GM19193 (cell line): ENCODE results near the gene PTP4A2.

ENCODE experiments used
- POLR2A ChIP-seq: IDR thresholded peaks from 4 replicates; pipeline ENCODE4 v1.6.1; 2011; ENCODE audit not compliant: insufficient read depth, insufficient read length; ENCODE audit errors: extremely low read depth

Gene PTP4A2

GRCh38 chr1:31885851-31886250 lies 52.3 kb downstream of the PTP4A2 start:
- no peak for TF ChIP-seq POLR2A

- TF ChIP-seq POLR2A: no peak
These were observed 54.7 kb downstream of the PTP4A2 start for GRCh38 chr1:31883357-31883942.

DNA sequence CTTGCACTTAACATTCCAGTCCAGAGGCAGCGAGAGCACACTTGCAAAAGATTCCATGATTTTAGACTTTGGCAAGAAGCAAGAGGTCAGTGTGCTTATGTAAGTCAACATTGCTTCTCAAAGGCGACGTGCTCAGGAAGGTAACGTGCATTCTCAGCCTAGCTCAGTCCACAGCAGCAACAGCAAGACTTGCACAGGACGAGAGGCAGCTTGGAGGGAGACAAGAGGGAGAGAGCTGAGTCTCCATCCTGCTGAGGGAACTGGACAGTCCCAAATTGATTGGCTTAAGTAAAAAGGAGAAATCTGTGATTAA lies 56.5 kb downstream of the PTP4A2 start:
- TF ChIP-seq POLR2A: no peak

DNA sequence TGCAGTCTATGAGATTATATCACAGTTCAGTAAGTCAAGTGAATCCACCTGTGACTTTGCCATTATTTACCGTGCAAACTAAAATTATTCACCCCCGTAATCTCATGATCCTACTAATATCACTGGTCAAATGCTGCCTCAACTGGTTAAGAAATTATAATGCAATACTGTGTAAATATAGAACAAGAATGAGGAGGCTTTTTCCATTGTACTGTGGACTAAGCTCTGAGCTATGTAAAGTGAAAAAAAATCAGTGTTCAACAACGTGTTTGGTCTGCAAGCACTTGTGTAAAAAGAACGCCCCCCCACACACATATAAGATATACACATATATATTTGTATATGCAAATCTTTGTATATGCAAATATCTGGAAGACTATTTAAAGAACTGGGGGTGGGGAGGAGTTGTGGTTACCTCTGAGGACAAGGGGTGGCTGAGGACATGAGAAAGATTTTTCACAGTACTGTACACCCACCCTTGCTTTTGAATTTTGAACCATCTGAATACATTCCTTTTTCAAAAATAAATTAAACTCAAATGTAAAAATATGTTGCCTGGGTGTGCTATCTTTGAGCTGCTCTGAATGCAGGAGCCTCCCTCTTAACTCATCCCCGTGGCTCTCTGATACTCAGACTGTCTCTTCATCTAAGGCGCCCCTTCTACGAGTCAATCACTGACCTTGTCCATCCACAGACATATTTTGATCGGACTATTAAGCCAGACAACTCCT lies 57.0 kb downstream of the PTP4A2 start:
- TF ChIP-seq POLR2A: no peak

DNA sequence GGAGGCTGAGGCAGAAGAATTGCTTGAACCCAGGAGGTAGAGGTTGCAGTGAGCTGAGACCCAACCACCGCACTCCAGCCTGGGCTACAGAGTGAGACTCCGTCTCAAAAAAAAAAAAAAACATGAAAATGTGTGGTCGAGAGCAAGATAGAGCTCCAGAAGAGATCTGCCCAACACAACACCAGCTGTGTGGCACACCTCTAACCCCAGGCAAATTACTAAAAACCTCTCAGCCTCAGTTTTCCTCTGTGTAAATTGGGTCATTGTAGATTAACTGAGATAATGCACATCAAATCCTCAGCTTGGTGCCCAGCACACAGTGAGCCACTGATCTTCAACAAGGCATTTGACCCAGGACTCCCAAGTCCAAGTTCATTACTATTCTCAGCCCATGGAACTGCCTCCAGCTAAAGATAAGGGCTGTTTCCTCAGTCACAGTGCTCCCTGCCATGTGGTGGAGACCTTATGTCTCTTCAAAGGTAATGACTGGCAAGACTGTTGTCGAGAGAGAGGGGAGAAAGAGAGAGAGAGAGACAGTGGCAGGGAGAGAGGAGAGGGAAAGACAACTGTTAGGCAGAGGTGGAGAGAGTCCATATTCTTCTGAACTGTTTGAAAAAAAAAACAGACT lies 58.1 kb downstream of the PTP4A2 start:
- no peak for TF ChIP-seq POLR2A

DNA sequence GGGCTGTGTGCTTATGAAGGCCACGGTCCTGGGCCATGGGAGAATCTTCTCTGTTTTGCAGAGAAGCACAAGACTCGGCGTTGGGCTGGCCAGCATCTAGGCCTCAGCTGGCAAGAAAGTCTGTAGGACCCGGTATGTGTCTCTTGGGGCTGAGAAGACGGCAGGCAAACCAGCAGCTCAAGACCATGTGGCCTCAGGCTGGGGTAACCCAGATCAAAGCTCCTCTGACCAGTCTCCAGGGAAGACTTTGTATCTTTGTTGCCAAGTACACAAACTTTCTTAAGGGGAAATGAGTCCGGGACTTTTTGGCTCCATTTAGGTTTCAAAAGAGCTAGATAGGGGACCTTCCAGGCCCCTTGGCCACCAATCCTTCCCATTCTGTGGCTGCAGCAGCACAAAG lies 60.1 kb downstream of the PTP4A2 start:
- TF ChIP-seq POLR2A: no peak

DNA sequence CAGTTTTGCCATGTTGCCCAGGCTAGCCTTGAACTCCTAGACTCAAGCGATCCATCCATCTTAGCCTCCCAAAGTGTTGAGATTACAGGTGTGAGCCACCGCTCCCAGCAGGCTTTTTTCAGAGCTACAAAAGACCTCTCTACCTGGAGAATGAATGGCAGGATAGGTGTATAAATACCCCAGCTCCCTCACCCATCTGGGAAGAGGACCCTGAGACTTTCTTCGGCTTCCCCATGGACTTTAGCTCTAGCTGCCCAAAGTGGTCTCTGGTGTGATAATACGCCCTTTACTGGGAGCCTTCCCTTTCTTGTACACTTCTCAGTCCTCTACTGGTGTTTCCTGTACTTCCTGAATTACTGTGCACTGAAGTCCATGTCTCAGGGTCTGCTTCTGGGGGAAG lies 60.6 kb downstream of the PTP4A2 start:
- no peak for TF ChIP-seq POLR2A

GRCh38 chr1:31875636-31876236 lies 62.4 kb downstream of the PTP4A2 start:
- no peak for TF ChIP-seq POLR2A

DNA sequence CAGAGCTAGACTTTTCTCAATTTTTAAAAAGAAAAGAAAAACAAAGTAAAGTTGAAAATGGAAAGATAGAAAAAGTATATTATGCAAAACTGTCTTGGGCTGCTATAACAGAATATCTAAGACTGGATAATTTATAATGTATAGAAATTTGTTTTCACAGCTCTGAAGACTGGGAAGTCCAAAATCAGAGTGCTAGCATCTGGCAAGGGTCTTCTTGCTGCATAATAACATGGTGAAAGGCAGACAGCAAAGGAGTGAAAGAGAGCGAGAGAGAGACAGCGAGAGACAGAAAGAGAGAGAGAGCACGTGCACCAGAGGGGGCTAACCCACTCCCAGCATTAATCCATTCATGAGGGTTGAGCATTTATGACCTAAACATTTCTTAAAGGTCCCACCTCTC lies 63.2 kb downstream of the PTP4A2 start:
- no peak for TF ChIP-seq POLR2A

DNA sequence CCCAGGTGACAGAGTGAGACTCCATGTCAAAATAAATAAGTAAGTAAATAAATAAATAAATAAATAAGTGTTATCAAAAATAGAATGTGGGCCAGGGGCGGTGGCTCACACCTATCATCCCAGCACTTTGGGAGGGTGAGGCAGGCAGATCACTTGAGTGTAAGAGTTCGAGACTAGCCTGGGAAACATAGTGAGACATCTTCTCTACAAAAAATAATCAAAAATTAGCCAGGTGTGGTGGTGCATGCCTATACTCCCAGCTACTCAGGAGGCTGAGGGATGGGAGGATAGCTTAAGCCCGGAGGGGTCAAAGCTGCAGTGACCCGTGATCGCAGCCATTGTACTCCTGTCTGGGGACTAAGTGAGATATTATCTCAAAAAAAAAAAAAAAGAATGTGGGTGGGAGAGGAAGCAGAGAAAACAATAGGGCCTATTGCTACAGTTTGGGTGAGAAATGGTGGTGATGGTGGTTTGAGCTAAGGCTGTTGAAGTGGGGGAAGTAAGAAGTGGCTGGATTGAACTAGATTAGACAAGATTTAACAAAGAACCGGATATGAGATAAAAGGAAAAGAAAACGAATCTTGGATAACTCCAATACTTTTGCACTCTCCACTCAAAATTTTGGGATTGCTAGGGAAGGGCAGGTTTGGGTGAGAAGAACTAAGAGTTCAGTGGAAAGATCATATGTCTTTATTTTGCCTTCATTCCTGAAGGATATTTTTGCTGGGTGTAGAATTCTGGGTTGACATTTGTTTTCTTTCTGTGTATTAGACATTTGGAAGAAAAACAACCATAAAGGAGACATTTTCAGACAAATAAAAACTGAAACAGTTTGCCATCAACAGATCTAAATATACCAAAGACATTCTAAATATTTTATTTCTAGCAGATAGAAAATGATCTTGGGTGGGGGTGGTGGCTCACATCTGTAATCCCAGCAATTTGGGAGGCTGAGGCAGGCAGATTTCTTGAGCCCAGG lies 65.2 kb downstream of the PTP4A2 start:
- TF ChIP-seq POLR2A: no peak

DNA sequence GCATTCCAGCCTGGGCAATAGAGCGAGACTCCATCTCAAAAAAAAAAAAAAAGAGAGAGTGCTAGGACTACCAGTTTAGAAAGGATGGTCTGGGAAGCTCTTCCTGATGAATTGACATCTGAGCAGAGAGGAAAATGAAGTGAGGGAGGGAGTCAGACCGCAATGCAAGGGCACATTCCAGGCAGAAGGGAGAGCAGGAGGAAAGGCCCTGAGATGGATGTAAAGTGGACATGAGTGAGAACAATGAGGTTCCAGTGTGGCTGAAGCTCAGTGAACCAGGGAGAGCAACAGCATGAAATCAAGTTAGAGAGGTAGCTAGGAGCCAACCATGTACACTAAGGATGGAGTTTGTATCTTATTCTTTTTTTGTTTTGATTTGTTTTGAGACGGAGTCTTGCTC lies 66.5 kb downstream of the PTP4A2 start:
- TF ChIP-seq POLR2A: no peak

GRCh38 chr1:31870086-31870736 lies 68.0 kb downstream of the PTP4A2 start:
- no peak for TF ChIP-seq POLR2A

GRCh38 chr1:31869449-31869848 lies 68.7 kb downstream of the PTP4A2 start:
- TF ChIP-seq POLR2A: no peak

DNA sequence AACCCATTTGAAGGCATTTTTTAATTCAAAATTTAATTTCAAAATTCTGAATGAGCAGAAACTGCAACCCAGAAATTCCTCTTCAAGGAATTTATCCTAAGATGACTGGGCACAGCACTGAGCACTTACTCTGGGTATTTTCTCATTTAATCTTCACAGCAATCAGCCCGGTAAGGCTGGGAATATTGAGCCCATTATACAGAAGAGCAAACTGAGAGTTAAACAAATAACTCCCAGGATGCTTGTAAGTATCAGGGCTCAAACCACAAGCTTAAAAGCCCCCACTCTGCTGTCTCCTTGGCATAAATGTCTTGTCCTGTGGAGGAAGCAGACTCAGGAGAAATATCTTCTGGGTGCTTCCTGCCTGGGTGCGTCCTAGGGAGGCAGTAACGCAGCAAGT lies 69.3 kb downstream of the PTP4A2 start:
- TF ChIP-seq POLR2A: no peak
